Fibroblast of skin of scalp (primary cell): Measurements from ENCODE around the gene DDX59. TPM values are rescaled to one million over a fixed set of nuclear protein-coding genes. Genes with fewer than 3 reads are reported as not detected.

Experiments used
- DNase-seq: peaks from one replicate; pipeline ENCODE4 v3.0.0-alpha.2; 2013
- polyA plus RNA-seq, 2 experiments: library from polyadenylated mRNA; unstranded; fragments of 120-200 nt; gene quantifications; one replicate each; pipeline ENCODE4 v1.2.1, GENCODE V29; 2013; ENCODE audit not compliant: insufficient read length in 2 of 2

The DDX59 gene
- 11.7 TPM for polyA plus RNA-seq (2013, experiment 1 of 2; ENCODE audit: insufficient read length)
- 14.9 TPM for polyA plus RNA-seq (2013, experiment 2 of 2; ENCODE audit: insufficient read length)

DNA sequence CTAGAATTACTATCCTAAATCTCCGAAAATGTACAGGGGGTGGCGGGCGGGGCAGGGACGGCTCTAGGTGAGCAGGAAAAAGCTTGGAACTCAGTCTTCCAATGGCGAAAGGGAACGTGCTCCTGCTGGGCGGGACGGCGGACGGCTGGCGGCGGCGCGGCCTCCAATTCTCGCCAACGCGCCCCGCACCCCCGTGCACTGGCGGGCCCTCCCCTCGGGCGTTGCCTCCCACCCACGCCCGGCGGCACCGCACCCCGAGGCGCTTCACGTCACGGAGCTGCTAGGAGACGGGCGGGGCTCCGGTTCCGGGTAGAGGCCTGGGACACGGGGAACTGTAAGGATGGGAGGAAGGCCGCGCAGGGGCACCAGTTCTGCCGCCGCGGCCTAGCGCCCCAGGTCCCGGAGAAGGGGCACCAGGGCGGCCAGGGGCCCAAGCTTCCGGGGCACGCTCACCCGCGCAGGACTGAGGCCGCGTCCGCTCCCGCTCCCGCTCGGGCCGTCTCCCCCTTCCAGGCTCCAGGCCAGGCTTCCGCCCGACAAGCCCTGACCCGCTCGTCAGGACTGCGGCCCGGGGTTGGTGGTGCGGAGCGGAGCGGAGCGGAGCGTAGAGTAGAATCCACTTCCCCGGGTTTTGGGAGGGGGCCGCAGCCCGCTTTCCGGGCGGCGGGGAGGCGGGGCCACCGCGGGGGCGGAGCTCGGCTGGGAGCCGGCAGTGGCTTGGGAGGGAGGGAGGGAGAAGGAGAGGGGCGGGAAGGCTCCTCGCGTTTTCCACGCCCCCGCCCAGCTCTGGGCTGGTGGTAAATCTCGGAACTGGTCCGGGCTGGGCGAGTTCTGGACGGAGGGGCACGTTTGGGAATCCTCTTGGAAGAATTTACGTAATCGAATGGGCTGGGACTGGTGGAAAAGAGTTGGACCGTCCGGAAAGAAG lies at the start of gene DDX59:
Gene DDX59, minus strand, starts transcription at position 594 of the 928 bp plus-strand sequence. CDS start 3,167 bp downstream, outside the sequence.
- DNase-seq, result peak; percentile 98

DNA sequence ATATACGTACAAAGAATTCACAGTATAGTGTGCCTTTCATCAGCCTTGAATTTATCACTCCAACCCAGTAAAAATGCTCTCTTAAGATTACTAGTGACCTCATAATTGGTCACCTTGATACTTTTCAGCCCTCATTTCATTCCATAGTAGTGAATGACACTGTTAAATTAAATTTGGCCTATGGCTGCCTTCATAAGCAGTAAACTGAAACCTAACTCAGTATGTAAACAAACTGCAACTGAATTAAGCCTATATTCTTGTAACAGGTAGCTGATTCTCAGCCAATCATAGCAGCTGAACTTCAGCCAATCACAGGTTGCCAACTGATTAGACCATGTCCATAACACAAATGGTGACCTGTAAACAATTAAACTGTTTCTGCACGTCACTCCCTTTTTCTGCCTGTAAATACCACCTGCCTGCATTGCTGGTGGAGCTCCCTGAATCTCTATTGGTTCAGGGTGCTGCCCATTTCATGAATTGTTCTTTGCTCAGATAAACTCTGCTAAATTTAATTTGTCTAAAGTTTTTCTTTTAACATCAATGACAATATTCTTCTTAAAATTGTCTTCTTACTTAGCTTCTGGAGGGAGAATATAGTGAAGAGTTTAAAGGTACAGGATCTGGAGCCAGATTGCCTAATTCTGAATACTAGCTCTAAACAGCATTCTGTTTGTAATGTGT lies 44.9 kb upstream of the DDX59 start:
- no peak for DNase-seq

DNA sequence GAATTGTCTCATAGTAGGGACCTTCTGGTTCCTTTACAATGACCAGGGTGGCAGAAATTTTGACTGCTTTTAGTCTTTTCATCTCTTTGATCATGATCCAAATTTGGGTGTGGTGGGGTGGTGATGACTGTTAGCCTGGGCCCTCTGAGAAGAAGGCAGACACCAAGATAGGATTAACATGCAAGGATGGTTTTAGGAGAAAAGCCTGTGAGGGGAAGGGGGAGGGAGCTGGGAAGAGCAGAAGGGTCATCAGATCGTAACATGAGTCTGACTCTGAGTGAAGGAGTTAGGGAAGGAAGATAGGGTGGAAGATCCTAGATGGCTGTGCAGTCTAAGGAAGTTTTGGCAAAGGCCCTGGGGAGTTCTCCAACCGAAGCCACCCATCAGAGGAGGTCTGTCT lies 40.5 kb upstream of the DDX59 start:
- DNase-seq, result no peak

DNA sequence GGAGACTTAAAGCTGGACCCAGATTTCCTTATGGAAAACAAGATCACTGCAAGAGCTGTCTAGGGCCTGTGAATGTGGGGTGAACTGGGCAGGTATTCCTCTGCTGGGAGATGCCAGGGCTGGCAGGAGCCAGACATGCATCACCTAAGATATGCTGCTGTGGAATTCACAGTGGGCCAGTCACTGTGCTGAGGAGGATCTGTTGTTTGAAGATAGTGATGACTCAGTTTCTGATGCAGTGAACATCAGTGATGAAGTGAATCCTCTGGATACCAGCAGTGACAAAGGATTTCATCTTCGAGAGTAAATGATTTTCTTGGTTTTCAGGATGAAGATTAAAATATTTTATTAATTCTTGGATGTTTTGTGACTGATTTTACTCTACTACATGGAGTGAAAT lies 39.1 kb upstream of the DDX59 start:
- DNase-seq, result no peak

DNA sequence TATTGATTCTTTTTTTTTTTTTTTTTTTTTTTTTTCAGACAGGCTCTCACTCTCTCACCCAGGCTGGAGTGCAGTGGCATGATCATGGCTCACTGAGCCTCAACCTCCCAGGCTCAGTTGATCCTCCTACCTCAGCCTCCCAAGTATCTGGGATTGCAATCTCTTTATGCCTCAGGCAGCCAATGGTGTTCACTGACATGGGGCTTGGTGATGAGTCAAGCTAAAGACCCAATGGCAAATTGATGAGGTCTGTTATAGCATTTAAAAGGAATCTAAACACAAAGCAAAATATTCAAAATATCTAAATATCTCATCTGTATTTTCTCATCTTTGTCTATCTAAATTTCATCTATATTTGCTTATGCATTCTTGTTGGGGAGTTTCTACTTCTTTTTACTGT lies 38.5 kb upstream of the DDX59 start:
- DNase-seq, result no peak

DNA sequence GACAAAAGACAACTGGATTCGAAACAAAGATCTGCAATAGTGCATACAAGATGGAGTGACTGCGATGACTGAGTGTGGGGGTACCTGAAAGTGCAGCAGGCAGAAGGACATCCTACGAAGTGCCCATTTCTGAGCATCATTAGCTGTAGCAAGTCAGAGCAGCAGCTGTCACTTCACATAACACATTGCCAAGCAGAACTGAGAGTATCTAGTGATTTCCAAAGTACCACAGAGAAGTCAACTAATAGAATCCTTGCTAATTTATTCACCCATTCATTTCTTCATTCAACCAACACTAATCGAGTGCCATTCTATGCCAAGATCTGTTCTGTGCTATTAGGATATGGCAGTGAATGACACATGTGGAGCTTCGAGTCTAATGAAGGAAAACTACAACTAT lies 37.4 kb upstream of the DDX59 start:
- DNase-seq, result no peak

DNA sequence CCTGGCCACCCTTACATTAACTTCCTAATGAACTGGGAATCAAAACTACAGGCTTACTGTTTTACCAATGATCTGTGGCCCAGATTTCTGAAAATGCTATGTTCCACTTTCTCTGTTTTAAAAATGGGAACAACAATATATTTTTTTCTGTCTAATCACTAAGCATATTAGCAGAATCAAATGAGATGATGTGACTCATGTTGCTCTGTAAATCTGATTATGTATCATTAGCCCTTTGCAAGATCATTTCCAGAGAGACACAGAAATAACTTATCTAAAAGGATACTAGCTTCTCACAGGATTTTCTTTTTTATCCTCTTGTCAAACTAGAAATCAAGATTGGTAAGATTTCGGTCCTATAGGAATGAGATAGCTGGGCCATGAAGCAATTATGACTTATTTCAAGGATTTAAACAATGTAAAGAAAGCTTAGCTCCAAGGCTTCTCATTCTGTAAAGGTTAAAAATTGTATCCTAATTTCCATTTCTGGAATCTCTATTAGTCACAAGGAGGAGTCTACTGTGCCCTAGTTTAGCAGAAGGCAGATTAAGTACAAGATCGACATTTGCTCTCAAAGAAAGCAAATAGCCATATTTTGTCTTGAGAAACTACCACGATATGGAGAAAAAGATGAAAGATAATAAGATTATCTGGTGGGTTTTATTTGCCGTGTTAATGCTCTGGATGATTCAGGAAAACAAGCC lies 36.6 kb upstream of the DDX59 start:
- no peak for DNase-seq

DNA sequence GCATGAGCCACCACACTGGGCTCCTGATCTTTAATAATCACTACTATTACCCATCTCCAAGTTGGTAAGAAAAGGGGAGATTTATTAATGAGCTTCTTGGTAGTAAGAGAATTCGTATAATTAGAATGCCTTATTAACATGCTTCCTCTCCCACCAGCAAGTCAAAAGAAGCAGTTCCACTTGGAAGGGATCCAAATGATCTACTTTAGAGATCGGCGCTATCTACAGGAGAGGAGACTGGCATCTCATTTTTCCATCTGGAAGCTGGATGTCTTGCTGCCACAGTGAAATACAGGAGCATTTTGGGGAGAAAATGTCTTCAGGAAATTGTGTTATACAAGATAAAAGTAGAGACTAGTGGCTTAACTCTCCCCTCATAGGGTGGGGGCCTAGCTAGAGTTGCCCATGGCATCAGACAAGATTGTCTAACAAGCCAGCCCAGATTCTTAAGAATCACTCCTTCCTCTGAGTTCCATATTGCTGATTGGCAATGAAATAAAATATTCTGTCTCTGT lies 35.3 kb upstream of the DDX59 start:
- DNase-seq, result no peak

DNA sequence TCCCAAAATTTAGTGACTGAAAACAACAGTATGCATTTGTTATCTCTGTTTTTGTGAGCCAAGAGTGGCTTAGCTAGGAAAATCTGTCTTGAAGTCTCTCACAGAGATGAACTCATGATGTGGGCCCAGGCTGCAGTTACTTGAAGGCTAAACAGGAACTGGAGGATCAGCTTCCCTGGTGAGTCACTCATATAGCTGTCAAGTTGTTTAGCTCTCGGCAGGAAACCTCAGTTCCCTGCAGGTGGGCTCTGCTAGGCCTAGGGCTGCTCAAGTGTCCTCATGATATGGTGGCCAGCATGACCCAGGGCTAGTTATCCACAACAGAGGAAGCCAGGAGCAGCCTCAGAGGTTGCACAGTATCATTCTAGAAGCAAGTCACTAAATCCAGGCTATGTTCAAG lies 30.2 kb upstream of the DDX59 start:
- peak; percentile 77 for DNase-seq

DNA sequence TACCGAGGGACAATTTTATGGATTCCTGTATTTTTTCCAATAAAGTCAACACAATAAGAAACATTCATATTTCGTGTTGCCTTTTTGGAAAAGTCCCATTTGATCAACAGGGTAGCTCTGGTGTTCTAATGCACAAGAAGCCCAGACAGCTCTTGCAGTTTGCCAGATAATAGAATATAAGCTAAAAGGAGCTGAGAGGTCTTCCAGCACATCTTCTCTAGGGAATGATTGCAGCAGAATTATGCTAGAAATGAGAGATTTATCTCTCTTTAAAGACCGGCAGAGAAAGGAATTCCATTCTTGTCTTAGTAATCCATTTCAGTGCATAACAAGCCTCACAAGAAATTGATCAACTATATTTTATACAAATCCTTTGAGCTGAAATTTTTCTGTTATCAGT lies 25.0 kb upstream of the DDX59 start:
- no peak for DNase-seq

DNA sequence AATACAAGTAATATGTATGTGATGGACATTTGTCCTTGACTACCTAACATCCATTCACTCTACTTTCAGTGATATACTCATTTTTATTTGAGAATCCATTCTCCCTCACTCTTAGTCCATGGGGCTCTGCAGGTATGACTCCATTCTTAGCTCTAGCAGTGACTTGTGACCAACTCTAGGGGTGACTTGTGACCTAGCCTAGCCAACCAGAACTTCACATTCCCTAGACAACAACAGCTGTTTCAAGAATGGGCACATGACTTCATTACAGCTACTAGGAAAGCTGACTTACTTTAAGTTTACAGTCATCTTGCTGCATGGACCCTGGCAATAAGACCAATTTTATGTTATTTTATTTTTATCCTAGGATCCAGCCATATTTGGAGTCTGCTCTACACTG lies 23.6 kb upstream of the DDX59 start:
- no peak for DNase-seq

DNA sequence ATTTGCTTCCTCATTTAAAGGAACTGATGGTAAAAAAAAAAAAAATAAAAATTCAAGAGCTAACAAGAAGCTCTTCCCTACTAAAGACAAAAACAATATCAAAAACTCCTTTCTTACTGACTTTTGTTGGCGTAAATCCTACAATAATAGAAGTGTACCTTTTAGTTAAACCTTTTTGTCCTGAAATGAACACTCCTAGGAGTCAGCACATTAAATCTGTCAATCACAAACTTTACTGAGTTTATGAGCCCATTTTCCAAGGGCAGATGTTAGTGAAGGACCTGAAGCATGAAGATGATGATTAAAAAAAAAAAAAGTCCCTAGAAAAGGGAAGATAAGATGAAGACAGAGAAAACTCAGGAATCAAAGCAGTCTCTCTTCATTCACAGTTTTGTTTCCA lies 22.6 kb upstream of the DDX59 start:
- DNase-seq, result no peak

DNA sequence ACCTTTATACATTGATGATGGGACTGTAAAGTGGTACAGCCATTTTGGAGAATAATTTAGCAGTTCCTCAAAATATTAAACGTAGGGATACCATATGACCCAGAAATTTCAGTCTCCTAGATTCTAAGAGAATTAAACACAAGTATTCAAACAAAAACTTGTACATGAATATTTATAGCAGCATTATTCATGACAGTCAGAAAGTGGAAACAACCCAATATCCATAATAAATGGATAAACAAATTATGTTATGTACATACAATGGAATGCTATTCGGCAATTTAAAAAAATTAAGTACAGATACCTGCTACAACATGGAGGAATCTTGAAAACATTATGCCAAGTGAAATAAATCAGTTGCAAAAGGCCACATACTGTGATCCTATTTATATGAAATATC lies 16.9 kb upstream of the DDX59 start:
- no peak for DNase-seq

DNA sequence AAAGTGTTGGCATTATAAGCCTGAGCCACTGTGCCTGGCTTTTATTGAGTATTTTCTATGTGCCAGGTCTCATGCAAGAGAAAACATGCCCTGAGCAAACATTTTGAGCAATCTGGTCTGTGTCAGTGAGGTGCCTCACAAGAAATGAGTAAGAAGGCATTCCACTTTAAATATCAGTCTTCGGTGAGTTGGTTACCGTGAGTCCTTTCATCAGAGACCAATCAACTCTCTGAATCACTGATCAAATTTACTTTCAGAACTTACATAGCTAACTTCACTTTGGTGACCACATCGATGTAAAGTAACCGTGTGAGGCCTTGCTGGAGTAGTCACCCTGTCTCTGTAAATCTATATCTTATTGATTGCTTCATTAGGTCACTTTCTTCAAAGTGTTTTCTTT lies 14.3 kb upstream of the DDX59 start:
- DNase-seq, result no peak

DNA sequence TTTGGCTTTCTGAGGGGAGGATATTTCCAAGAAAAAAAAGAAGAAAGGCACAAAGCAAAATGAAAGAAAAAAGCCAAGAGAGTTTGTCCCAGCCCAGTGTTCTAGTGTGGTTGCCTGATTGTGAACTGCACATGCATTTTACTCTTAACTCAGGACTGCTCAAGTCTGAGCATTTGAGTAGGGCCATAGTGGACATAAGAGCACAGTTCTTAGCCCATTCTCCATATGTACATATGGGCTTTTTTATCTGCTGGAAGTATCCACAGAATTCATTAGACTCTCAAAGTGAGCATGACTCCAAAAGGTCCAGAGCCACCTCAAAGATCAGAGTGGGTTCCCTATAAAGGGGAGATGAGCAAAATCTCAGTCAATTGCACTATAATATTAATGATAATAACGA lies 13.6 kb upstream of the DDX59 start:
- DNase-seq, result no peak

DNA sequence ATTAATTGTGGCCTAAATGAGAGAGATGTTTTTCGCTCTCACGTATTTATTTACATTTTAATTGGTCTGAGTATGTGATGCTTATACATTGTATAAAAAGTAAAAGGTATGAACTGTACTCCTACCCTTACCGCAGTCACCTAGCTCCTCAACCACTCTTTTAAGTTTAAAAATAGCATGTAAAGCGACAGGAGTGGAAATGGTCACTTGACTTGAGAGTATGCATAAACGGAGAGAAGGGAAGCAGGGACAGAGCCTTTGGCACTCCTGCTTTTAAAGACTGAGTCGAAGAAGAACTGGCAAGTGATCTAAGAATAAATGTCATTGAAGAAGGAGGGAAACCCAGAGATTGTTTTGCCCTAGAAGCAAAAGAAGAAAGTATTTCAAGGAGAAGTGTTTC lies 11.5 kb upstream of the DDX59 start:
- no peak for DNase-seq

DNA sequence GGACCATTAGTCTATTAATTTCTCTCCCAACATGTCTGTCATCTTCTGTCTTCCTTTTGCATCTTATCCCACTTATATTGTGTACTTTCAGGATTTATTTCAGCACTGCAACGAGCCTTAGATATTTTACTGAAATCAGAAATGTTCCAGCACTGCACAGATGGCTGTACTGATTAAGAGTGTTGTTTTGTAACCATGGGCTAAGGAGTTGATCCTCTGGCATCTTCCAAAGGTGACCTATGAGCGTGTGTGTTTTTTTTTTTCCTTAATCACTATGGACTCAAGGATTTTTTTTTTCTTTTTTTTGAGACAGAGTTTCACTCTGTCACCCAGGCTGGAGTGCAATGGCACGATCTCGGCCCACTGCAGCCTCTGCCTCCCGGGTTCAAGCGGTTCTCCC lies 7.1 kb upstream of the DDX59 start:
- DNase-seq, result no peak

DNA sequence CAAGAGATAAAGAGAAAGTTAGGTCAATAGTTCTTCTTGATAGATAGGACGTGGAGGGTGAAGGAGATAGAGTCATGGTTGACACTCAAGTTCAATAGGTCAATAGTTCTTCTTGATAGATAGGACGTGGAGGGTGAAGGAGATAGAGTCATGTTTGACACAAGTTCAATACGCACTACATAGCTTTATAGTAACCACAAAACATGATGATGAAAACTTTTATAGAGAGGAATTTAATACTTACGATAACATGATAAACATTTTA lies 5.8 kb upstream of the DDX59 start:
- DNase-seq, result no peak

DNA sequence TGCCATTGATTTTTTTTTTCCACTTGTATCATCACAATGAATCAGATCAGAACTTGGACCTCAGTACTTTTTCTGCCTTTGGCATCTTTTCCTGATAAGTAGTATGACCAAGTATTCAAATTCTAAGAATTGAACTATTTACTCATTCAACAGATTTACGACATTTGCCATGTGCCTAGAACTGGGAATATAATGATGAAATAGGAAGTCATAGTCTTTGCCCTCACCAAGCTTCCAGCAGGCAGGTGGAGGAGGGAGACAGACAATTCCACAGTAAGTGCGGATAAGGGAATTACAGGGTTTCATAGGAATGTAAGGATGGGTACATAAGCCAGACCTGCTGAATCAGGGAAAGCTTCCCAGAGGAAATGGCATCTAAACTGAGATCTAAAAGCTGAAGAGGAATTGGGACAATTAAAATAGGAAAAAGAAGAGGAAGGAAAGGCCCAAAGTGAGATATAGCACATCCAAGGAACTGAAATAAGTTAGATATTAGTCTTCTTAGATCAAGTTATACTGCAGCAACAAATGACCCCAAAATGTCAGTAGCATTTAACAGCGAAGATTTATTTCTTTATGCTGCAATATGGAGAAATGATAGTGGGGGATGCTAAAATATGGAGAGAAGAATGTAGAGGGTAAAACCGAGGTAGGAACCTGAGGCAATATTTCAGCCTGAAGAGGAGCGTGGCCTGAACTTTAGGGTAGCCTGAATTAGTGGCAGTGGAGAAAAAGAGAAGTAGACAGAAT lies 5.3 kb upstream of the DDX59 start:
- DNase-seq, result no peak

DNA sequence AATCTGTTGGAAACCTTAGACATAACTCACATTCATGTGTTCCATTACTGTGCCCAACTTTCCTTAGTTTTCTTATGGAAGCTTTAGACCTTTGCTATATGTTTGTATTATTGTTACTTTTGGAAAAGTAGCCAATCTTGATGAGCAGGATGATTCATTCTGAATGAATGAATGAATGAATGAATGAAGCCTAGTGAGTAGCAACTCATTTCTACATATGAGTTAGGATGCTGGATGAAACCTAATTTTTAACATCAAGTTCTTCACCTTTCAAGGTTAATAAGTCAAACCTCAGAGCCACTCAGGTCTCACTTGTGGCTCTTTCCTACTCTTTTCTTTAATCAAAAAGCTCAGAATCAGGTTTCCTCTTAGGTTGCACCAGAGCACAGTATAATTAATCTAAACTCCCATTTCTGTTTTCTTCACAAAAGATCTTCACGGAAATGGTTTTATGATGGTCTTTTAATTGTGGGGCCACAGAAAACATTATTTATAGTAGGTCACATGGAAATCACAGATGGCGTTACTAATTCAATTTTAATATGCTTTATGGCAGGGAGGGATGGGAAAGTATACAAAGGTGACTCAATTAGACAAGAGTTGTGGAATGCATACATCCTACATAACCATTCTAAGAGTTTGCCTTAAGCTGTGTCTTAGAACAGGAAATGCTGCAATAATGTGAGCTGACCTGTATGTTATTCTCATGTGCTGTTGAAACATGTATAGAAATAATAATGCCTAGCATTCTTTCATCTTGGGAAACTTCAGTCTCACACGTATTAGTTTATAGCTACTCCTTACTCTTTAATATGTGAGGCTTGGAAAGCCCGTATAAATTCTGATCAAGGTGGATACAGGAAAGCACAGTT lies 4.5 kb upstream of the DDX59 start:
- DNase-seq, result peak; percentile 43

DNA sequence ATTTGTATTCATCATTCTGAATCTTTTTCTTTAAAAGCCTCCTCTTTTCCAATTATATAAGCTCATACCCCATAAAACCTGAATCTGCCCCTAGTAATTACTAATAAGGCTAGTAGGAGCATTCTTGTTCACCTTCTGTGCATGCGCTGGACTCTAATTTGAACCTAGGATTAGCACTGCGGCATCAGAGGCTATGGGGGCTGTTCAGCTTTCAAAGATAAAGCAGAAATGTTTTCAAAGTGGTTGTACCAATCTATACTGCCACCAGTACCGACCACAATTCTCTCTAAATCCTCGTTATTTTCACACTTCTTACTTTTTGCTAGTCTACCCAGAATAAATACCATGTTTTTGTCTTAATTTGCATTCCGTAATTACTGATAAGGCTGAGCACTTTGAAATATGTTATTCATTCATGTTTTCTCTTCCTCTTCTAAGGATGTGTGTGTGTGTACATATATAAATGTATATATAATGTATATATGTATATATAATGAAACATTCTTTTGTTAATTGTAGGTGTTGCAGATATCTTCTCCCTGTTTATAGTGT lies 1.6 kb upstream of the DDX59 start:
- no peak for DNase-seq
